Superior temporal gyrus (tissue), 1 donor: ENCODE measurements around the gene GCH1.

Source experiments
- DNase-seq: peaks from one replicate; pipeline ENCODE4 v3.0.0-alpha.2; 2016; ENCODE audit errors: extremely low spot score

GCH1 gene

DNA sequence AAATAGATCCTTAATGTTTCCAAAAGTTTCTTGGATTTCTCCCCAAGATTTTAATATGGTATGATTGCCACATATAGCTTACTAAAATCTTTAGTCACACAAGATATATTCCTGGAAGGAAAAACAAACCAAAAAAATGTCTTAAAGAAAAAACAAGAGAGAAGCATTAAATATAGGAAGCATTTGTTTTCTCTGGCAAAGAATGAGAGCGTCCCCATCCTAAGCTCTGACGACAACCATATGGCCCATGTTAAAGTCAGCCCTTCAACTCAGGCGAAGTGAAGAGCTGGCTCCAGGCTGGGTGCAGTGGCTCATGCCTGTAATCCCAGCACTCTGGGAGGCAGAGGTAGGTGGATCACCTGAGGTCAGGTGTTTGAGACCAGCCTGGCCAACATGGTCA lies 35.6 kb downstream of the GCH1 start:
- no peak for DNase-seq

- no peak for DNase-seq
These were observed 36.0 kb downstream of the GCH1 start for GRCh38 chr14:54866588-54866987.

DNA sequence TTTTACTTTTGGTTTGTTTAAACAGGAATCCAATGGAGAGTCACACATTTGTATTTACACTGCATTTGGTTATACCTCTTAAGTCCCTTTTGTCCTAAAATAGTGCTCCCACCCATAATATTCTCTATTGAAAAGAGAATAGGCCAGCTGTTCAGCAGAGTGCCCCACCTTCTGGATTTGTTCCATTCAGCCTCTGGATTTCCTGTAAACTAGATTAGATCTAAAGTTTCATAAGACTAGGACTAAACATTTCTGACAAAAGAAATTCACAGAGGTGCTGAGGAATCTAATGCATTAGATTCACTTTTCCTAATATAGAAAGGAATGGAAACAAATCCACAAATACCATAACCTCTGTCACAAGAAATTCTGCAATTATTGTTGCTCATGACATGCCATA lies 38.1 kb downstream of the GCH1 start:
- DNase-seq: no peak

GRCh38 chr14:54857830-54858269 lies 44.8 kb downstream of the GCH1 start:
- DNase-seq: no peak

GRCh38 chr14:54856152-54856551 lies 46.5 kb downstream of the GCH1 start:
- no peak for DNase-seq

DNA sequence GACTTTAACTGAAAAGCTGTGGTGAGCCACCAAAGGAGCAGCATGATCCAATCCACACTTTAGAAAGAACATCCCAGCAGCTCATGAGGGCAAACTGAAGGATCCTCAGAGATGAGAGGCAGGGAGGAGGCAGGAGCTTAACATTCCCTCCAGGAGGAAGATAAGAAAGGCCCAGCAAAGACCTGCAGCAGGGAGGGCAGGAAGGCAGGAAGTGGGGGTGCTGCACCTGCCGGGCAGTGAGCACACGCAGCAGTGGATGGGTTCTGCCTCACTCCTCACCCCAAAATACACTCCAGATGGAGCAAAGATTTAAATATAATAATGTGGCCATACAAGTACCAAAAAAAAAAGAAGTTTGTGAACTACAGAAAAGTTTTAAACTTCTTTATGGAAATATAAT lies 48.4 kb downstream of the GCH1 start:
- DNase-seq: no peak

- DNase-seq: no peak
These were observed 49.3 kb downstream of the GCH1 start for GRCh38 chr14:54853339-54853738.

- DNase-seq: no peak
These were observed 50.4 kb downstream of the GCH1 start for GRCh38 chr14:54852215-54852614.

- no peak for DNase-seq
These were observed 53.7 kb downstream of the GCH1 start for GRCh38 chr14:54848910-54849309.

DNA sequence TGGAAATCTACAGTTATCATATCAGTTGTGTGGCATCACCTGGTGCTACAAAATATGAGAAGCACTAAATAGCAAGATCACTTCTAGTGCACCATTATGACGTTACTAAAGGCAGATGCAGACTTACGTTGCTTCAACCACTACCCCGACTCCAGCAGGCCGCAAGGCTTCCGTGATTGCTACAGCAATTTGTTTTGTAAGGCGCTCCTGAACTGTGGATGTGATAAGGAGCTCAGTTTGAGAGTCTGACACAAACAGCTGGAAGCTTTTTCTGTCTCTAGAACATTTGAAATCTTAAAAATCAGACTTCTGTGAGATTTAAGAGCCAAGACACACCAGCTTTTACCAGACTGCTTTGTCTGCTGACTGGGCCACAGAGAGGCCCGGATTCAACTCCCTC lies 57.0 kb downstream of the GCH1 start:
- DNase-seq: no peak

GRCh38 chr14:54844479-54844878 lies 58.1 kb downstream of the GCH1 start:
- DNase-seq: no peak

GRCh38 chr14:54840798-54841197 lies 61.8 kb downstream of the GCH1 start:
- DNase-seq: no peak

DNA sequence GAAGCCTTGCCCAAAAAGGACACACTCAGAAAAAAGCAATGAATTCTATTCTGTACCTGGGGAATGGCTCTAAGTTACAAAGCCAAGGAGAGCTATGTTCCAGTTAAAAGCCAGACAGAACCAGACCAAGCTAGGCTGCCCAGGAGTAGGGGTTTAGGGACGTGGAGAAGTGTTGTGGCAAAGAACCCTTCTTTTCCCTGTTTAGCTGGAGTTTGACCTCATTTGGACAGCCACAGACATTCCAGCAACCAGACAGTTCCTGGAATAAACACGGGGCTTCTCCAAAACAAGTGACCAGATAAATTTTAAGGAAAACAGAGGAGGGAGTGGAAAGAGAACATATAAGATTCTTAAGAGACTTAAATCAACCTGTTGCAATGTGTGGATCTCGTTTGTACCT lies 62.3 kb downstream of the GCH1 start:
- no peak for DNase-seq

DNA sequence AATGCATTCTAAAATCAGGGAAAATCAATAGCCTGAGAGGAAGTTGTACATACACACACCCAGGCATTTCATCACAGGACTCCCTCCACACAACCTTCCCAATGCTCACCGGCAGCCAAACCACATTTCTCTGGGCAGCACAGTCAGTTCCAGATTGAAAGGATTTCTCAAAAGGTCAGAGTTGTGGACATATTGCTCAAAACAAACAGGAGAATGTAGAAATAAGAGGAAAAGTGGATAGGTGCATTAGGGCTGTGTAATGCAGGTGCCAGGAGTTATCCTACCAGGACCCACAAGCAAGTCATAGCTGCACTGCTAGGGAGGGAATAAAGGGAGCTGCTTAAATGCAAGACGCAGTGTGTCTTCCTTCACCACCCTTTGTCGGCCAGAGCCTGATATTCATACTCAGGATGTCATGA lies 62.9 kb downstream of the GCH1 start:
- DNase-seq: no peak

GRCh38 chr14:54838931-54839512 lies 63.6 kb downstream of the GCH1 start:
- DNase-seq: no peak

- DNase-seq: no peak
These were observed 65.0 kb downstream of the GCH1 start for GRCh38 chr14:54837508-54838149.

DNA sequence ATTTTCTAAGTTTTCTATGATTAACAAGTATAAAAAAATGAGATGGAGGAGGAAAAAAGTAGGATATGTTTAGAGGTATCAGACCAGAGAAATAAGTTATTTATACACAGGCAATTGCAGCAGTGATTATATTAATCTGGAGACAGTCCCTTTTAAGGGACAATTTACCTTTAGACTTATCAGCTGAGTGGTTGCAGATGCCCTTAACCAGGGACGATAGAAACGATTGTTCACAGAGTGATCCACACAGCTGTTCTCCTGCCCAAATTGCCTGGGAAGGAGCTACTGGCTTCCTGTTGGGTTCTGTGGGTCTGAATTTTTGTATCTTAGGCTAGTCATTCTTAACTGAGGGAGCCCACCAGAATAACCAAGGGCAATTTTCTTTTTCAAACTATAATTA lies 66.4 kb downstream of the GCH1 start:
- no peak for DNase-seq

DNA sequence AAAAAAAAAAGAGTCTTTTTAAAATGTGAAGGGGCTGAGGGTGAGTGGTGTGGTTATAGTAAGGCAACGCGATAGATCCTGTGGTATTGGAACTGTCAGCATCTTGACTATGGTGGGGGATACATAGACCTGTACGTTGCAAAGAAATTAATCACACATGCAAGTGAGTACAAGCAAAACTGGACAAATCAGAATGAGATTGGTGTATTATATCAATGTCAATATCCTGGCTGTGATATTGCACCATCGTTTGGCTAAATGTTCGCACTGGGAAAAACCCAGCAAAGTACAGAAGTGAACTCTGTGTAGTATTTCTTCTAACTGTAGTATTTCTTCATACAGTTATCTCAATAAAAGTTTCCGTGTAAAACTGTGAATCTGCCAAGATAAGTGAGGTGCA lies 67.9 kb downstream of the GCH1 start:
- DNase-seq: no peak

GRCh38 chr14:54834081-54834480 lies 68.5 kb downstream of the GCH1 start:
- DNase-seq: no peak

GRCh38 chr14:54830650-54831049 lies 72.0 kb downstream of the GCH1 start:
- no peak for DNase-seq

- DNase-seq: no peak
These were observed 73.0 kb downstream of the GCH1 start for GRCh38 chr14:54829486-54830224.

DNA sequence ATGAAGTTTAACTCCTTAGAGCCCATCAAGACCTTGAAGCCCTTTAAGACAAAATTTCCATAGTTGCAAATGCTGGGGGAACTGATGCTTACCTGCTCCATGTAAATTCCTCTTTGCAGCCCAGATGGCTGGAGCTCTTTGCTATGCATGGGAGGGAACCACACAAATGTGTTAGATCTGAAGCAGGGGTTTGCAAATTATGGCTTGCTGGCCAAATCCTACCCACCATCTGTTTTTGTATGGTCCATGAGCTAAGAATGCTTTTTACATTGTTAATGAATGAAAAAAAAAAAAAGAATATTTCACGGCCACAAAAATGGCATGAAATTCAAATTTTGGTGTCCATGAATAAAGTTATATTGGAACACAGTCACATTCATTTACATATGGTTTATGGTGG lies 74.6 kb downstream of the GCH1 start:
- DNase-seq: no peak
